Panc1 (cell line): ENCODE measurements around the gene LINGO4. TPM values are rescaled to one million over a fixed set of nuclear protein-coding genes. Genes with fewer than 3 reads are reported as not detected.
"Not testable (repeated sequence)": the region's sequence is repeated elsewhere in the genome, so short reads cannot be mapped to it uniquely, and the experiment has no call there.

Source experiments
- ATAC-seq: fragments of 200-7000 bp; cut with Tn5 transposase; 2 replicates; pipeline ENCODE4 v1.9.1; 2020; ENCODE audit warnings: mild to moderate bottlenecking, moderate library complexity
- BruUV-seq: library from RNA; stranded (reverse); fragments of 400-500 nt; replicated peaks from 2 replicates; lab custom pipeline; 2021; lab: Mats Ljungman, UMichigan
- CTCF ChIA-PET: fragments of 300-600 bp; sonication (Branson Sonifier 250); formaldehyde crosslinking; loops from one replicate; lab custom pipeline; 2022; ENCODE audit warnings: antibody characterized with exemption; lab: Charles Lee
- POLR2A ChIA-PET: fragments of 300-600 bp; sonication (Branson Sonifier 250); formaldehyde crosslinking; loops from one replicate; lab custom pipeline; 2022; ENCODE audit warnings: antibody characterized with exemption; lab: Charles Lee
- DNase-seq: peaks from one replicate; pipeline ENCODE4 v3.0.0-alpha.2; 2010; ENCODE audit warnings: low read depth, low spot score
- H3K27ac ChIP-seq: 2 replicates; pipeline ENCODE4 v1.5.1; 2011; ENCODE audit warnings: mild to moderate bottlenecking, low read length, inconsistent platforms
- H3K27me3 ChIP-seq: fragments of 200-500 bp; sonication (Bioruptor generic); 2 replicates; pipeline ENCODE4 v1.6.0; 2014; ENCODE audit warnings: low read length, inconsistent platforms; ENCODE audit not compliant: control insufficient read depth, insufficient read depth
- H3K36me3 ChIP-seq: fragments of 200-500 bp; sonication (Bioruptor generic); 2 replicates; pipeline ENCODE4 v1.5.1; 2014; ENCODE audit warnings: inconsistent platforms, mild to moderate bottlenecking, low read length, moderate library complexity; ENCODE audit not compliant: control insufficient read depth, insufficient read depth
- H3K4me1 ChIP-seq: 2 replicates; pipeline ENCODE4 v1.5.1; 2011; ENCODE audit warnings: inconsistent platforms, mild to moderate bottlenecking, low read length, moderate library complexity; ENCODE audit not compliant: control insufficient read depth, insufficient read depth
- H3K4me3 ChIP-seq, 2 experiments: 2 replicates each; pipeline ENCODE4 v1.5.1; 2011 to 2012; ENCODE audit warnings: low read depth in 2 of 2, low read length in 2 of 2, mild to moderate bottlenecking in 2 of 2, inconsistent platforms in 1 of 2, moderate library complexity in 1 of 2
- H3K9me3 ChIP-seq: fragments of 200-500 bp; sonication (Bioruptor generic); 2 replicates; pipeline ENCODE4 v1.5.1; 2014; ENCODE audit warnings: low read depth, mild to moderate bottlenecking, inconsistent platforms, low read length, moderate library complexity; ENCODE audit not compliant: control insufficient read depth, insufficient read depth
- CTCF ChIP-seq: fragments of 450-650 bp; IDR thresholded peaks from 2 replicates; pipeline ENCODE4 v1.5.1; 2017; ENCODE audit warnings: mild to moderate bottlenecking
- POLR2AphosphoS5 ChIP-seq: IDR thresholded peaks from 2 replicates; pipeline ENCODE4 v1.6.1; 2012; ENCODE audit warnings: mild to moderate bottlenecking, low read depth, low read length, moderate library complexity
- REST ChIP-seq, 2 experiments: IDR thresholded peaks; 2 replicates each; pipeline ENCODE4 v1.6.1; 2011 to 2012; ENCODE audit warnings: low read depth in 2 of 2, control low read depth in 1 of 2, low read length in 1 of 2, mild to moderate bottlenecking in 1 of 2, moderate library complexity in 1 of 2; ENCODE audit not compliant: insufficient read depth in 1 of 2
- SIN3A ChIP-seq: IDR thresholded peaks from 2 replicates; pipeline ENCODE4 v1.6.1; 2012; ENCODE audit warnings: low read depth, mild to moderate bottlenecking, low read length, moderate library complexity, borderline replicate concordance; ENCODE audit not compliant: insufficient read depth
- TCF7L2 ChIP-seq: IDR thresholded peaks from 2 replicates; pipeline ENCODE4 v1.6.1; 2011; ENCODE audit warnings: mild to moderate bottlenecking, low read depth, low read length, inconsistent platforms
- in situ Hi-C: cut with HindIII; loops from 2 replicates; pipeline ENCODE4 v1.10.0; 2016; ENCODE audit warnings: low sequenced_read_pairs, low pct_unique_long_range_greater_than_20kb
- intact Hi-C: fragments of 100-400 bp; cut with micrococcal nuclease; formaldehyde crosslinking; loops from one replicate; pipeline ENCODE4 v1.10.0; 2022; ENCODE audit not compliant: unreplicated experiment
- total RNA-seq: library from RNA; stranded (reverse); gene quantifications from one replicate; pipeline ENCODE4 v1.2.1, GENCODE V29; 2021; ENCODE audit not compliant: unreplicated experiment

The LINGO4 gene
- total RNA-seq, 1 experiment from 2014 or later = not detected

- DNase-seq (no peak), ATAC-seq (no peak)
- intact Hi-C loops (loop anchor here (2.0 kb wide), 1 partner anchor 20 kb away; the partner anchor contains the start of gene MRPL9), in situ Hi-C loops (no loop called here)
- no peak for TF ChIP-seq TCF7L2
- TF ChIP-seq REST (IDR thresholded peaks at IDR 0.05; ENCODE audit: insufficient read depth in 1 of 2, low read depth in 2 of 2, low read length in 1 of 2) = no peak
- no peak for TF ChIP-seq POLR2AphosphoS5
- no peak for TF ChIP-seq SIN3A
- TF ChIP-seq CTCF = no peak
- H3K4me3 ChIP-seq = no peak overlapping the region
- POLR2A ChIA-PET = no interaction called here
- H3K27ac ChIP-seq = no peak overlapping the region
- H3K9me3 ChIP-seq = no peaks in the 10 kb centered on the region
- peaks cover 6% of the 10 kb centered on the region; the same call in 1 of the 2 replicates for H3K4me1 ChIP-seq
- no peaks in the 10 kb centered on the region; the same call in 1 of the 2 replicates for H3K36me3 ChIP-seq
- BruUV-seq = no TSS peak
- CTCF ChIA-PET = no interaction called here
- H3K27me3 ChIP-seq = no peaks in the 10 kb centered on the region
These were observed 22.5 kb downstream of the LINGO4 start for GRCh38 chr1:151782741-151783140.

GRCh38 chr1:151782026-151782425 is 23.2 kb downstream of the LINGO4 start:
- CTCF ChIA-PET = interaction anchor here (0.7 kb wide), 1 partner anchor 429 kb away, joined by 12 read pairs; no protein-coding TSS in a partner anchor
- H3K27me3 ChIP-seq, POLR2A ChIA-PET: not testable (repeated sequence)

GRCh38 chr1:151780736-151781135 is 24.5 kb downstream of the LINGO4 start:
- H3K27ac ChIP-seq, DNase-seq, H3K9me3 ChIP-seq, H3K27me3 ChIP-seq, intact Hi-C loops, in situ Hi-C loops, H3K4me1 ChIP-seq, H3K36me3 ChIP-seq, H3K4me3 ChIP-seq, BruUV-seq, ATAC-seq: not testable (repeated sequence)
- ChIA-PET CTCF (interaction anchor here (0.7 kb wide), 1 partner anchor 79 kb away, joined by 5 read pairs; no protein-coding TSS in a partner anchor), POLR2A (interaction anchor here (0.7 kb wide), 1 partner anchor 17 kb away, joined by 5 read pairs; the partner anchor contains the start of gene MRPL9)

More at GRCh38 chr1:151782026-151782425, 23.2 kb downstream of the LINGO4 start:
- H3K36me3 ChIP-seq, in situ Hi-C loops, DNase-seq, BruUV-seq, H3K27ac ChIP-seq, H3K4me3 ChIP-seq, H3K9me3 ChIP-seq, ATAC-seq, H3K4me1 ChIP-seq: not testable (repeated sequence)
- intact Hi-C loops = loop anchor here (2.0 kb wide), 1 partner anchor 19 kb away; the partner anchor contains the start of gene MRPL9
